HG03280 (cell line): Measurements from ENCODE around the gene SCAMP4.

Experiments
- ATAC-seq: cut with Tn5 transposase; IDR thresholded peaks from one replicate; pipeline ENCODE4 v1.9.1; 2021; ENCODE audit warnings: mild to moderate bottlenecking, moderate library complexity; ENCODE audit not compliant: unreplicated experiment

Gene SCAMP4

GRCh38 chr19:1936916-1937610, 31.9 kb downstream of the SCAMP4 start:
- ATAC-seq = no peak

- ATAC-seq = no peak
Observed at GRCh38 chr19:1938071-1938470, 32.9 kb downstream of the SCAMP4 start.

- no peak for ATAC-seq
Observed at GRCh38 chr19:1941146-1942077, 36.2 kb downstream of the SCAMP4 start, which contains the start of gene CSNK1G2. Gene CSNK1G2 (plus strand): TSS chr19:1941172. CDS start chr19:1969773, 28,601 bp downstream.

- ATAC-seq = no peak
Observed at GRCh38 chr19:1942078-1942933, 37.1 kb downstream of the SCAMP4 start.

- ATAC-seq = no peak
Observed at GRCh38 chr19:1942934-1943555, 37.8 kb downstream of the SCAMP4 start.

DNA sequence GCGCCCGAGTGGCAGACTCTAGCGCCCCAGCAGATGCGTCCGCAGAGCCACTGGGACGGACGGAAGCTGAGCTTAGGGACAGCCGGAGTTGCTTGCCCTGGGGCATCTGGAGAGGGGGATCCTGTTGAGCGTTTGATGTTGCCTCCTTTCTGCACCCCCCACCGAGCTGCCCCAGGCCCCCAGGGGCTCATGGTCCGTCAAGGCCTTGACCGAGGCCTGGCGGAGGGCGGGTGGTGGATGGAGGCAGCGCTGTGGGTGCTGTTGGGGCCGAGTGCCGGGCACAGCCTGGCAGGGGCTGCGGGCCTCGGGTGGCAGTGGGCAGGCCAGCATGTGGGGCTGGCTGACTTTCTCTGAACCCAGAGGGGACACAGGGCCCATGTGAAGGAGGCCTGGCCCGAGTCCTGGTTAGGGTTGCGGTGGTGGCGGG, 38.5 kb downstream of the SCAMP4 start:
- ATAC-seq = no peak

- ATAC-seq = no peak
Observed at GRCh38 chr19:1944088-1944915, 39.1 kb downstream of the SCAMP4 start.

DNA sequence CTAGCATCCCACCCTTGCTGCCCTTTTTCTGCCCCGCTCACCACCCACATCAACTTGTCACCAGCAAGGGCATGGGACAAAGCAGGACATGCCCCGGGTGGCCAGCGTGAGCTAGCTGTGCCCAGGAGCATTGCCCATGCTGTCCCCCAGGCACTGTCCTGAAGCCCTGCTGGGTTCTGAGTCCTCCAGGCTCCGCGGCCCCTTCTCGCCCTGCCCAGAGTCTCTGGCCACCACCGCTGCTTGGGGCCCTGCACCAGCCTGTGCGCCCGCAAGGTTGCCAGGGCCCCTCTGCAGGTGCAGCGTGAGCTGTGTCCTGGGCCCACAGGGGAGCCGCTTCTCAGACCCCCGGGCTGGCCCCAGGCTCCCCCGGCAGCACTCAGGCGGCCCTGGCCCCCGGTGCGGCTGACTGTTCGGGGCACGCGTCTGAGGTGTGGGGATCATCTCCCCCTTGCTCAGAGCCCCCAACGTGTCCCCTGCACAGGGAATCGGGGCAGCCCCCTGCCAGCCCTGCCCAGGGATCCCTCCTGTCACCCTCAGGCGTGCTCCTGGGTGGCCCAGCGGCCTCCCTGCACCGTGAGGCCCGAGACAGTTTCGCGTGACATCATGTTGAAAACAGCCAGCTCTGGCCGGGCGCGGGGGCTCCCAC, 39.8 kb downstream of the SCAMP4 start:
- no peak for ATAC-seq

DNA sequence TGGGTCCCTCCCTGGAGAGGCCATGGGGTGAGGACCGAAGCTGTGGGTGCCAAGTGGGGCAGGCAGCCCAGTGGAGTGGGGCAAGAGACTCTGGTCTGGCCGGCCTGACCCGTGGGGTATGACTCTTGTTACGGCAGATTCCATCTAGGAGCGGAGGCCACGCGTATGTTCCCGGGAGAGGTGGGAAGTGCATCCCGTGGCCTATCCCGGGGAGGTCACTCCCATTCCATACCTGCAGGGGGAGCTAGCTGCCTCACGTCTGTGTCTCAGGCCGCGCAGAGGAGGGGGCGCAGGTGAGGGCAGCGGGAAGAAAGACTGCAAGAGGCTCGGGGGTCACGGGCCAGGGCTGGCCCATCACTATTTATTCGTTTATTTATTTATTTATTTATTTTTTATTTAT, 40.7 kb downstream of the SCAMP4 start:
- no peak for ATAC-seq

DNA sequence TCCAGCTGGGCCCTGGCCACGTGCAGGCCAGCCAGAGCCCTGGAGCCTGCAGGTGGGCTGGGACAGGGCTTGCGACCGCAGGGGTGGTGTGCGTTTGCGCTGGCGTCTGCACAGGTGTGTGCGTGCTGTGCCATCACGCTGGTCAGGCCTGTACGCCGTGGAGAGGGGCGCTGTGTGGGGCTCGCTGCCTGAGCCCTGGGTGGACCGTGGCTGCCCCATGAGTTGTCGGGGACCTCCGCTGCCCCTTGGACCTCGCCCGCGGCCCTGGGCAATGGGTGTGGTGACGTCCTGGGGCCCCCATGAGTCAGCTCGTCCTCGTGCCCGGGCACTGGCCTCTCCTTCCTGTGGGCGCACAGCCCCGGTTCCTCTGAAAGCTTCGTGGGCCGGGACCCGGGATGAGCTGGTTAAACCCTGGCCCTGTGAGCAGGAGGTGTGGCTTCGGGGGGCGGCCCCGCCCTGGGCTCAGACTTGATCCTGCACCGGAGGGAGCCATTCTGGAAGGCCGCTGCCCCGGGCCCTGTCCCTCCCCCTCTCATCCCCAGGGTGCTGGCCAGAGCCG, 42.5 kb downstream of the SCAMP4 start:
- ATAC-seq = no peak

DNA sequence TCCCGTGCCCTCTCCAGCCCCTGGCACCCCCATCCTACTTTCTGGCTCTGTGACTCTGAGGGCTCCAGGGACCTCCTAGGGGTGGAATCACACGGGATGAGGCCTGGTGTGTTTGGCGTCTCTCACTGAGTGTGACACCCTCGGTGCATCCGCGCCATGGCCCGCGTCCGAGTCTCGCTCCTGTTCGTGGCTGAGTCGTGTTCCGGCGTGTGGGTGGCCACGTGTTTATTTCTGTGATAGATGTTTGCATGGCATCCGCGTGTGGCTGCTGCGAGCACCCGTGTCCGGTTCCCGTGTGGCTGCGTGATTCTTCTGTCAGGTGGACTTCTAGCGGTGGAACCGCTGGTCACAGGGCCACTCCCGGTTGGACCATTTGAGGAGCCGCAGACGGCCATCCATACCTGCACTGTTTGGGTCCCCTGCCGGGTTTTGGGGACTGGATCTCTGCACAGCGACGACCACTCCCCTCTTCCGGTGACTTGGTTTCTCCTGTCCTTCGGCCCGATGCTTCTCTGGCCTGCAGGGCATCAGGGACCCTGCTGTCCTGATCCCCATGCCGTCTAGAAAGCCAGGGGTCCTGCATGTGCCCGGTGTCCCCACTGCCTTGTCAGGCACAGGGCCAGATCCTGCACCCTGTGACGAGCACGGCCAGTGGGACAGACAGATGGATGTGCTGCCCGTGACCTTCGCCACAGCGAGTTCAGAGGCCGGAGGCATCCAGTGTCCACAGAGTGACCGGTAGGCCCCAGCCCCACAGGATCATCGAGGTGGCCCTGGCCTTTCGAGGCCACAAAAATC, 44.3 kb downstream of the SCAMP4 start:
- no peak for ATAC-seq

GRCh38 chr19:1950640-1951039, 45.4 kb downstream of the SCAMP4 start:
- no peak for ATAC-seq

DNA sequence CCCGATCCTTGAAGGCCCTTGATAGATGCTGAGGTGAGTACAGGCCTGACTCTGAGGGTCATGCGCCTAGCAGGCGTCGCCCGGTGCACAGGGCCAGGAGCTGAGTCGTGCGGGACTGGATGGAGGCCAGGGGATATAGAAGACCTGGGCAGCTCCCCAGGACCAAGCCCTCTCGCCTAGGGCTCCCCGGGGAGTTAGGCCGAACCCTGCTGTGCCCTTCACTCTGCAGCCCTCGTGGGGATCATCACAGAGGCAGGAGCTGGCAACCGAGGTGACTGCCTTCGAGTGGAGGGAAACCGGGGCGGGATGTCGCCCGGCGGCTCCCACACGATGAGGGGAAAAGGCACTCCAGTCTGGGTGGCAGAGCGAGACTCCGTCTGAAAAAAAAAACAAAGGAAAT, 47.4 kb downstream of the SCAMP4 start:
- ATAC-seq = no peak

- no peak for ATAC-seq
Observed at GRCh38 chr19:1953037-1953436, 47.8 kb downstream of the SCAMP4 start.

DNA sequence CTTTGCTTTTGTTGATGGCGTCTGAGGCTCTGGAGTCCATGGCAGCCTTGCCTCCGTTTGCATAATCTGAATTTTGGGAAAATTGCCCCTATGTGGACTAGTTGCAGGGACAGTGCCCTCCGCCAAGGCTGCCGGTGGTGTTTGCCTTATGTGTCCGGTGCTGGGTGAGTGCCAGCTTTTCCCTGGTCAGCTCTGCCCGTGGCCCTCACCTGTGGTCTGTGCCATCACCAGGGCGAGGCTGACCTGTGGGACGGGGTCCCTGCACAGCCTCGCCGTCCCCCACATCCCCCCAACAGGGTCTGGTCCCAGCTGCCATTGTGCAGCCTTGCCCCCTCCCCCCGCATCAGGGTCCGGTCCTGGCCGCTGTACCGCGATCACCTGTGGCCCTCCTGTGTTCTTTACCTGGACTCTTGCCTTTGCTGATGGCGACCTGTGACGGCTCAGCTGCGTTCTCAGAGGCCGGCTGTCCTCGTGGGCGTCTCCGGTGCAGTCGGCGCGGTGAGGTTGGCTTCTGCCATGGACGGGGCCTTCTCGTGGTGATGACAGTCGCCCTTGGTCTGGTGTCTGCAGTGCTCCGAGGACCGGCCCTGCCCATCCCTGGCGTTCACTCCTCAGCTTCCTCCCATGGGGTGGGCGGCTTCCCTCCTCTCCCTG, 48.4 kb downstream of the SCAMP4 start:
- no peak for ATAC-seq

GRCh38 chr19:1954532-1954933, 49.3 kb downstream of the SCAMP4 start:
- no peak for ATAC-seq
